Nephron progenitor cell (in vitro differentiated cells): Measurements from ENCODE around the gene CDK6.

Experiments
- DNase-seq: peaks from one replicate; pipeline ENCODE4 v3.0.0; 2021
- H3K27ac Mint-ChIP-seq: 2 replicates; pipeline ENCODE4 v1.8.0; 2021; ENCODE audit warnings: mild to moderate bottlenecking, moderate library complexity, mixed read lengths
- H3K27me3 Mint-ChIP-seq: 2 replicates; pipeline ENCODE4 v1.8.0; 2021; ENCODE audit warnings: mild to moderate bottlenecking, low read depth, mixed read lengths; ENCODE audit not compliant: poor library complexity
- H3K36me3 Mint-ChIP-seq: 2 replicates; pipeline ENCODE4 v1.8.0; 2021; ENCODE audit warnings: low read depth, mixed read lengths
- H3K4me1 Mint-ChIP-seq: 2 replicates; pipeline ENCODE4 v1.8.0; 2021; ENCODE audit warnings: mixed read lengths
- H3K4me3 Mint-ChIP-seq: 2 replicates; pipeline ENCODE4 v1.8.0; 2021; ENCODE audit warnings: mild to moderate bottlenecking, moderate library complexity, mixed read lengths
- H3K9me3 Mint-ChIP-seq: 2 replicates; pipeline ENCODE4 v1.8.0; 2021; ENCODE audit warnings: mild to moderate bottlenecking, moderate library complexity, mixed read lengths
- CTCF ChIP-seq: fragments of 200-600 bp; sonication (generic); IDR thresholded peaks from 2 replicates; pipeline ENCODE4 v1.5.0; 2021; ENCODE audit warnings: antibody characterized with exemption

CDK6 gene

GRCh38 chr7:92669616-92670165 lies 166.7 kb downstream of the CDK6 start:
- H3K27me3 Mint-ChIP-seq, result no peaks in the 10 kb centered on the region
- H3K27ac Mint-ChIP-seq, result no peak overlapping the region
- peaks cover 5% of the 10 kb centered on the region for H3K36me3 Mint-ChIP-seq
- no peak for DNase-seq
- no peaks in the 10 kb centered on the region for H3K9me3 Mint-ChIP-seq
- no peaks in the 10 kb centered on the region for H3K4me1 Mint-ChIP-seq
- TF ChIP-seq CTCF, result no peak
- H3K4me3 Mint-ChIP-seq, result no peak overlapping the region

- no peaks in the 10 kb centered on the region for H3K27me3 Mint-ChIP-seq
- DNase-seq, result no peak
- no peaks in the 10 kb centered on the region for H3K4me1 Mint-ChIP-seq
- no peak for TF ChIP-seq CTCF
- H3K36me3 Mint-ChIP-seq, result peaks cover 5% of the 10 kb centered on the region
- H3K27ac Mint-ChIP-seq, result no peak overlapping the region
- H3K9me3 Mint-ChIP-seq, result no peaks in the 10 kb centered on the region
- no peak overlapping the region for H3K4me3 Mint-ChIP-seq
Observed at GRCh38 chr7:92668564-92668963, 167.8 kb downstream of the CDK6 start.

GRCh38 chr7:92667816-92668535 lies 168.4 kb downstream of the CDK6 start:
- no peaks in the 10 kb centered on the region for H3K9me3 Mint-ChIP-seq
- no peak overlapping the region for H3K4me3 Mint-ChIP-seq
- no peak for TF ChIP-seq CTCF
- no peak for DNase-seq
- no peaks in the 10 kb centered on the region for H3K27me3 Mint-ChIP-seq
- H3K4me1 Mint-ChIP-seq, result no peaks in the 10 kb centered on the region
- H3K27ac Mint-ChIP-seq, result no peak overlapping the region
- H3K36me3 Mint-ChIP-seq, result peaks cover 5% of the 10 kb centered on the region

GRCh38 chr7:92665926-92666325 lies 170.4 kb downstream of the CDK6 start:
- H3K9me3 Mint-ChIP-seq, result no peaks in the 10 kb centered on the region
- no peaks in the 10 kb centered on the region for H3K27me3 Mint-ChIP-seq
- no peak for DNase-seq
- peaks cover 3% of the 10 kb centered on the region for H3K36me3 Mint-ChIP-seq
- H3K27ac Mint-ChIP-seq, result no peak overlapping the region
- no peak for TF ChIP-seq CTCF
- no peaks in the 10 kb centered on the region for H3K4me1 Mint-ChIP-seq
- H3K4me3 Mint-ChIP-seq, result no peak overlapping the region

GRCh38 chr7:92661651-92662050 lies 174.7 kb downstream of the CDK6 start:
- TF ChIP-seq CTCF, result no peak
- H3K27me3 Mint-ChIP-seq, result no peaks in the 10 kb centered on the region
- no peak for DNase-seq
- H3K36me3 Mint-ChIP-seq, result no peaks in the 10 kb centered on the region
- no peak overlapping the region for H3K4me3 Mint-ChIP-seq
- no peaks in the 10 kb centered on the region for H3K4me1 Mint-ChIP-seq
- H3K27ac Mint-ChIP-seq, result no peak overlapping the region
- H3K9me3 Mint-ChIP-seq, result no peaks in the 10 kb centered on the region

- Mint-ChIP-seq H3K4me1 (no peaks in the 10 kb centered on the region), H3K9me3 (no peaks in the 10 kb centered on the region), H3K27ac (peak overlapping the region; percentile 19), H3K36me3 (no peaks in the 10 kb centered on the region), H3K4me3 (no peak overlapping the region), H3K27me3 (no peaks in the 10 kb centered on the region)
- TF ChIP-seq CTCF, result no peak
- no peak for DNase-seq
Observed at GRCh38 chr7:92658671-92659070, 177.7 kb downstream of the CDK6 start.
